Activated CD8-positive, alpha-beta memory T cell treated with anti-CD3 and anti-CD28 coated beads for 36 hours (primary cell): ENCODE results near the gene NGFR. TPM values are rescaled to one million over a fixed set of nuclear protein-coding genes. Genes with fewer than 3 reads are reported as not detected.

Experiments
- CTCF ChIA-PET: fragments of 350-600 bp; sonication (Branson Sonifier 250); formaldehyde crosslinking; loops from one replicate; lab custom pipeline; 2021; ENCODE audit warnings: antibody characterized with exemption; lab: Charles Lee
- POLR2A ChIA-PET: fragments of 350-600 bp; sonication (Branson Sonifier 250); formaldehyde crosslinking; loops from one replicate; lab custom pipeline; 2021; ENCODE audit warnings: antibody characterized with exemption; lab: Charles Lee
- total RNA-seq, 2 experiments: library from RNA; stranded (reverse); gene quantifications; one replicate each; pipeline ENCODE4 v1.2.3, GENCODE V29; 2021

NGFR gene
- total RNA-seq, 2 experiments from 2014 or later: not detected

DNA sequence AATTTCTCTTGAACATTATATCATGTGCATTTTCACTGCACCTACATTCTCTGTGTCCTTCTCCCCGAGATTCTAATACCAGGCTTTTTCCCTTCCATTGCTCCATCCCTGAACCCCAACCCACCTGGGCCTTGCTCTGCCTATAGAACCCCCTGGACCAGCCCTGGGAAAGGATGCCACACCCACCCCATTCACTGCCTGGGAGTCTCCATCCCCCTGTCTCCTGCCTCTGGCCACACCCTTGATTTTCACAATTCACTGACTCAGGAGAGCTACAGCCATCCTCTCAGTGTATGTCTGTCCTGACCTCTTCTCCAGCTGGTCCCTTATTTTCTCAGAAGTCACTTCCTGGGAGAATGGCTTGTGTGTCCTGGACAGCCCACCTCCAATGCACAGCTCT lies 27.9 kb upstream of the NGFR start:
- POLR2A ChIA-PET: no interaction called here
- CTCF ChIA-PET: no interaction called here

- POLR2A ChIA-PET: no interaction called here
- CTCF ChIA-PET: no interaction called here
Observed at GRCh38 chr17:49468811-49469385, 26.2 kb upstream of the NGFR start.

DNA sequence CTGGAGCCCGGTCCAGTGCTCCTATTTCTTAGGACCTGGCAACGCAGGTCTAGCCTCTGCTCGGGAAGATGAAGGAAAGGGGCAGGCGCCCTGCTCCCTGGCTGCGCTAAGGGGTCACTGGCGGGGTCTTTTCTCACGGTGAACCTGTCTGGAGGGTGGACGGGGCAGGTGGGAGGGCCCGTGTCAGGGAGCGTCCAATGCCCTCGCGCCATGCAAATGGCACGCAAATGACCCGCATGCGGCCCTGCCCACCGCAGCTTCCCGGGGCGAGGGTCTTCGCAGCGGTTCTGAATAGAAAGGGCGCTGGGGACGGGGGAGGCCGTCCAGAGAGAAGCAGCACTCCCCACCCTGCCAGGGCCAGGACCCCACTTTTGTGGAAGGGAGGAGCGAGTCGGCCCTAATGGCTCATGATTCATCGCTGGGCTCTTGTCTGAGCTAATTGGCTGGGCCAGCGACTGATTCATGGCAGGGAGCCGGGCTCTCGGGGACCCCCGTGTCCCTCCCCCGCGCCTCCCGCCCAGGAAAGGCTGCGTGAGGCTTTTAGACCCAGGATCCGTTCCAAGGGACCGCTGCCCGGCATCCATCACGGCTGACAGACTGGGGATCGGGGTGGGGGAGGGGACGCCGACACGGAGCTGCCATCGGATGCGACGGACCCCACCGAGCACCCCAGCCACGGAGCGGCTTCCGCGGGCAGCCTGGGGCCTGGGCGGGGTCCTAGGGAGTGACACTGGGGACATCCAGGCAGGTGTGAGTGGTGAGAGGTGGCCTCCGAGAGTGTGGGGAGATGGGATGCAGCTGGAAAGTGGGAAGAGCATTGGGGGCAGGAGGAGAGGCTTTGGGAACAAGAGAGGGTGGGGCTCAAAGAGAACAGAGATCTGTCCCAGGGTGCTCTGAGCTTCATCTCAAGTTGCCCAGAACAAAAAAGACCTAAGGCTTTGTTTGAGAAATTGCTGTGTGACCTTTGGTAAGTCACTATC lies 25.0 kb upstream of the NGFR start:
- ChIA-PET POLR2A (no interaction called here), CTCF (interaction anchor here (1.0 to 1.7 kb wide), 3 partner anchors 13 to 86 kb away, joined by 3 to 4 read pairs (median 3); no protein-coding TSS in a partner anchor)

GRCh38 chr17:49471089-49471683 lies 23.9 kb upstream of the NGFR start:
- CTCF ChIA-PET: interaction anchor here (0.8 to 1.7 kb wide), 3 partner anchors 11 to 180 kb away, joined by 3 read pairs; no protein-coding TSS in a partner anchor
- POLR2A ChIA-PET: no interaction called here

GRCh38 chr17:49471769-49472168 lies 23.3 kb upstream of the NGFR start:
- POLR2A ChIA-PET: no interaction called here
- CTCF ChIA-PET: interaction anchor here (0.8 kb wide), 1 partner anchor 180 kb away, joined by 3 read pairs; no protein-coding TSS in a partner anchor

GRCh38 chr17:49472527-49472926 lies 22.6 kb upstream of the NGFR start:
- POLR2A ChIA-PET: no interaction called here
- CTCF ChIA-PET: no interaction called here

GRCh38 chr17:49473900-49474751 lies 21.0 kb upstream of the NGFR start:
- ChIA-PET CTCF (interaction anchor here (1.5 kb wide), 1 partner anchor 82 kb away, joined by 3 read pairs; no protein-coding TSS in a partner anchor), POLR2A (no interaction called here)

- POLR2A ChIA-PET: no interaction called here
- CTCF ChIA-PET: no interaction called here
Observed at GRCh38 chr17:49477709-49478108, 17.4 kb upstream of the NGFR start.

DNA sequence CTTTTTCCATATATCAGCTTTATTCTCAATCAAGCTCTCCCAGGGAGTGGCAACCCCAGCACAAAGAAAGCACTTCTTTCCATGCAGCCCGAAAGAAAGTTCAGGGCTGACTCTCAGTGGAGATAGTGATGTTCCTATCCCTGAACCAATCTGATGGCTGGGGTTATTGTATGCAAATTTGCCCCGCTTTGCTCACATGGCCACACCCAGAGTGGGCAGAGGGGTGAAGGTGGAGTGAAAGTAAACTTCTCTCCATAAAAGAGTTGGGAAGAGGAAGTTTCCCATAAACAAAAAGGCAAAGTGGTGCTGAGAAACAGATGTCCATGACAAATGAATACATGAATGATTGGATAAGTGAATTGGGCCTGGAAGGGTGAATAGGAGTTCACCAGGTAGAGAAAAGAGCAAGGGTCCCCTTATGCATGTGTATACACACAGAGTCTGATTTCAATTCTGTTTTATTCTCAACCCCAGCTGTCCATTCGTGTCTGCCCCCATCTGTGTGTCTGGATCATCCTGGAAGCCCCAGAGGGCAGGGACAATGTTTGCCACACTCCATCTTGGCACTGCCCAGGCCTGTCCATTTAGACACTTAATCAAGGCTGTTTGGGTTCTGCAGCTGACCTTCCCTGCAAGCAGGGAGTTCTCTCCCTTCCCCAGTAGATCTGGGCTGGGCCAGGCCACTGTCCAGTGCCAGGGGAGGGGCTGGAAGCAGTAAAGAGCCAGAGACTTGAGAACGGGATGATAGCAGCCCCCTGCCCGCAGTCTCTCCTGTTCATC lies 14.1 kb upstream of the NGFR start:
- CTCF ChIA-PET: interaction anchor here (1.4 kb wide), 1 partner anchor 76 kb away, joined by 3 read pairs; no protein-coding TSS in a partner anchor
- POLR2A ChIA-PET: no interaction called here

DNA sequence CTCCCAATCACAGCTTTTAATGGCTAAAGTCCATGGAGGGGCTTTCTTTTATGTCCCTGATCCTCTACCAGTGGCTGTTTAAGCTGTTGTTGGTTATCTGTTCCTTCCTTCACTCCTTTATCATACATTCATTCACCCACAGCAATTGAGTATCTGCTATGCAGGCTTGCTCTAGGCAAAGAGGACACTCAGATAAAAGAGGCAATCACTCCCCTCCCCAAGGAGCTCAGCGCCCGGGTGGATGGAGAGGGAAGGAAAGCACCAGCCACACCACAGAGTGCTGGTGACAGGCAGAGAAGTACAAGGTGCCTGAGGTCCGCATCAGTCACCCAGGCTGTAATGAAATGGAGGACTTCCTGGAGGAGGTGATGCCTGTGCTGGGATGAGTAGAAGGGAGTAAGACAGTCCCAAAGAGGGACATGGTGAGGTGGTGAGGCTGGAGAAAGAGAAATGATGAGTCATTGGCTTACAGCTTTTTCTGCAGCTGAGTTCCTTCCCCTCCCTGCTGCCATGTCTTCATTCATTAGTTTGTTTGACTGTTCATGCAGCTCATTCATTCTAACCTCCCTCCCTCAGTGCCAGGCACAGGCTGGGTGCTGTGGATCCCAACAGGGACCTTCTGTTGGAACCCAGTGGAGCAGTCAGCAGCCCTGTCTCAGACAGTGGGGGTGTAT lies 12.8 kb upstream of the NGFR start:
- ChIA-PET CTCF (interaction anchor here (0.8 to 1.4 kb wide), 2 partner anchors 11 to 74 kb away, joined by 3 read pairs; no protein-coding TSS in a partner anchor), POLR2A (no interaction called here)

GRCh38 chr17:49483599-49484509 lies 11.2 kb upstream of the NGFR start:
- POLR2A ChIA-PET: no interaction called here
- CTCF ChIA-PET: no interaction called here

- CTCF ChIA-PET: no interaction called here
- POLR2A ChIA-PET: no interaction called here
Observed at GRCh38 chr17:49484588-49484987, 10.5 kb upstream of the NGFR start.

- ChIA-PET CTCF (interaction anchor here (1.6 kb wide), 1 partner anchor 10 kb away, joined by 4 read pairs; the partner anchor contains the start of gene NGFR), POLR2A (no interaction called here)
Observed at GRCh38 chr17:49486012-49486641, 9.0 kb upstream of the NGFR start.

GRCh38 chr17:49487183-49487582 lies 7.9 kb upstream of the NGFR start:
- ChIA-PET POLR2A (no interaction called here), CTCF (interaction anchor here (1.6 kb wide), 1 partner anchor 9 kb away, joined by 4 read pairs; the partner anchor contains the start of gene NGFR)

GRCh38 chr17:49488612-49489011 lies 6.5 kb upstream of the NGFR start:
- ChIA-PET CTCF (interaction anchor here (0.5 to 1.1 kb wide), 2 partner anchors 67 to 251 kb away, joined by 3 read pairs; no protein-coding TSS in a partner anchor), POLR2A (no interaction called here)

- ChIA-PET POLR2A (no interaction called here), CTCF (interaction anchor here (1.1 to 1.5 kb wide), 2 partner anchors 54 to 66 kb away, joined by 3 to 4 read pairs; no protein-coding TSS in a partner anchor)
Observed at GRCh38 chr17:49489348-49489747, 5.7 kb upstream of the NGFR start.
